AG04449 (cell line): ENCODE data around the gene ECE2.
A peak's percentile ranks its signal among the peaks of the same experiment; 100 is the strongest.

Experiments
- CTCF ChIA-PET: fragments of 350-600 bp; formaldehyde crosslinking; extraction: SDS; loops from one replicate; lab custom pipeline; 2021; ENCODE audit warnings: antibody characterized with exemption; lab: Yijun Ruan, JAX
- POLR2A ChIA-PET: fragments of 400-600, 350-600 bp; formaldehyde crosslinking; extraction: SDS; loops from one replicate; lab custom pipeline; 2020; ENCODE audit warnings: antibody characterized with exemption, inconsistent platforms; lab: Yijun Ruan, JAX
- DNase-seq: peaks from one replicate; pipeline ENCODE4 v3.0.0-alpha.2; 2010; ENCODE audit warnings: low read depth, low spot score
- H3K4me3 ChIP-seq: 2 replicates; pipeline ENCODE4 v1.5.1; 2011; ENCODE audit warnings: low read depth, mild to moderate bottlenecking, control low read depth, low read length
- TF ChIP-seq, protein P1 (sequence below): IDR thresholded peaks from one replicate; pipeline ENCODE4 v1.5.1; 2011; ENCODE audit warnings: mild to moderate bottlenecking, moderate library complexity, low read length, control low read depth, inconsistent platforms; ENCODE audit not compliant: insufficient read depth; ENCODE audit errors: missing control alignments

The ECE2 gene

DNA sequence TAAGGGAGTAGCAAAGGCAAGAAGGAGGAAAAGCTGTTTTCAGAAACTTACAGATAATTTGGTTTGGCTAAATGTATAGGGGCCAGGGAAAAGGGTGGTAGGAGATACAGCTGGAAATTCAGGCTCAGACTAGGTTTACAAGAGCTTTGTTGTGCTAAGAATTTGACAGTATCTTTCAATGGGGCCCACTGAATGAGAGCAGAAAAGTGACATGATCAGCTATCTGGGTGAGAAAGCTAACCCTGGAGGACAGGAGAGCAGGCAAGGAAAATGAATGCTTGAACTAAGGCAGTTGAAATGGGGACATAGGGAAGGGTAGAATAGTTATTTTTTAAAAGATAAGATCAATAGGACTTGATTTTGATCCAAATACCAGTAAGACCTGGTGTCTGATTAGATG, 35.8 kb downstream of the ECE2 start:
- TF ChIP-seq, protein P1, sequence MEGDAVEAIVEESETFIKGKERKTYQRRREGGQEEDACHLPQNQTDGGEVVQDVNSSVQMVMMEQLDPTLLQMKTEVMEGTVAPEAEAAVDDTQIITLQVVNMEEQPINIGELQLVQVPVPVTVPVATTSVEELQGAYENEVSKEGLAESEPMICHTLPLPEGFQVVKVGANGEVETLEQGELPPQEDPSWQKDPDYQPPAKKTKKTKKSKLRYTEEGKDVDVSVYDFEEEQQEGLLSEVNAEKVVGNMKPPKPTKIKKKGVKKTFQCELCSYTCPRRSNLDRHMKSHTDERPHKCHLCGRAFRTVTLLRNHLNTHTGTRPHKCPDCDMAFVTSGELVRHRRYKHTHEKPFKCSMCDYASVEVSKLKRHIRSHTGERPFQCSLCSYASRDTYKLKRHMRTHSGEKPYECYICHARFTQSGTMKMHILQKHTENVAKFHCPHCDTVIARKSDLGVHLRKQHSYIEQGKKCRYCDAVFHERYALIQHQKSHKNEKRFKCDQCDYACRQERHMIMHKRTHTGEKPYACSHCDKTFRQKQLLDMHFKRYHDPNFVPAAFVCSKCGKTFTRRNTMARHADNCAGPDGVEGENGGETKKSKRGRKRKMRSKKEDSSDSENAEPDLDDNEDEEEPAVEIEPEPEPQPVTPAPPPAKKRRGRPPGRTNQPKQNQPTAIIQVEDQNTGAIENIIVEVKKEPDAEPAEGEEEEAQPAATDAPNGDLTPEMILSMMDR = no peak
- DNase-seq = no peak
- POLR2A ChIA-PET = interaction anchor here (1.2 to 1.5 kb wide), 2 partner anchors 9 to 12 kb away, joined by 4 read pairs; no protein-coding TSS in a partner anchor
- no peak overlapping the region for H3K4me3 ChIP-seq
- CTCF ChIA-PET = interaction anchor here (1.2 to 1.3 kb wide), 3 partner anchors 9 to 233 kb away, joined by 3 to 5 read pairs (median 5); no protein-coding TSS in a partner anchor

DNA sequence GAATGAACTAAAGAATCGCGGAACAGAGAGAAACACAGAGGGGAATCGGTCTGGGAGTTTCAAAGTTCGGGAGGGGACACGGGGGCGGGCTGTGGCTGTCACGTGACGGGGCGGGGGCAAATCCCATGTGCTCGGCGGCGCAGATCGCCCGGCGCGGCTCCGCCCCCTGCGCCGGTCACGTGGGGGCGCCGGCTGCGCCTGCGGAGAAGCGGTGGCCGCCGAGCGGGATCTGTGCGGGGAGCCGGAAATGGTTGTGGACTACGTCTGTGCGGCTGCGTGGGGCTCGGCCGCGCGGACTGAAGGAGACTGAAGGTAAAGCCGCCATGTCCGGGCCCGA, 38.5 kb downstream of the ECE2 start, which contains the start of gene EIF4G1:
Gene EIF4G1, plus strand, starts transcription at position 244 of the 337 bp plus-strand sequence. CDS start 1,191 bp downstream, outside the sequence.
- ChIA-PET POLR2A (interaction anchor here (0.7 kb wide), 1 partner anchor 18 kb away, joined by 4 read pairs; no protein-coding TSS in a partner anchor), CTCF (no interaction called here)
- TF ChIP-seq, protein P1 = no peak
- no peak for DNase-seq
- H3K4me3 ChIP-seq = peak within 1 kb of the TSS; percentile 90

DNA sequence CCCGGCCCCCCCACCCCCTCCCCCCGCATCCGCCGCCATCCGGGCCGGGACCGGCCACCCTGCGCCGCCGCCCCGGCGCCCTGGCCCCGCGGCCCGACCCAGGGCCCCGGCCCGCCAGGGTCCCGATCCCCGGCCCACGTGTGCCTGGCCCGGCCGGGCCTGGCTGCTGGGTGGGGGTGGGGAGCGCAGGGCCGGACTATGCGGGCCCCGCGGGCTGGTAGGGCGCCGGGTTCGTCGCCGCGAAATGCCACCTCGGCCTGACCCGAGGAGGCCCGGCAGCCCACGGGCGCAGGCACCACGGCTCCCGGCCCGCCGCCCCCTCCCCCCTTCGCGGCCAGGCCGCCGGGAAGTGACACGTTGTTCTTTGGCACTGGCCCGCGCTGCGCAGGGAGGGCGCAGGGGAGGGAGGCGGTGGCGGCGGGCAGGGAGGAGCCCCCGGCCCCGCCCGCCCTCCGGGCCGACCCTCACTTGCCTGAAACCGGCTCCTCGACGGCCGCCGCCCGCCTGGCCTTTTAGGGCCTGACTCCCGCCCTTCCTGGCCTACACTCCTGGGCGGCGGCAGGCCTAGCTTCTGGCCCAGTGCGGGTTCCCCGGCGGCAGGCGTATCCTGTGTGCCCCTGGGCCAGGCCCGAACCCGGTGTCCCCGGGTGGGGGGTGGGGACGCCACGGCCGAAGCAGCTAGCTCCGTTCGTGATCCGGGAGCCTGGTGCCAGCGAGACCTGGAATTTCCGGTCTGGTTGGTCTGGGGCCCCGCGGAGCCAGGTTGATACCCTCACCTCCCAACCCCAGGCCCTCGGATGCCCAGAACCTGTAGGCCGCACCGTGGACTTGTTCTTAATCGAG, 39.1 kb downstream of the ECE2 start:
- ChIA-PET POLR2A (interaction anchor here (0.6 to 1.3 kb wide), 3 partner anchors 14 to 22 kb away, joined by 3 read pairs; no protein-coding TSS in a partner anchor), CTCF (interaction anchor here (1.0 kb wide), 1 partner anchor 228 kb away, joined by 3 read pairs; no protein-coding TSS in a partner anchor)
- TF ChIP-seq, protein P1 = no peak
- DNase-seq = no peak
- peak overlapping the region; percentile 90 for H3K4me3 ChIP-seq

DNA sequence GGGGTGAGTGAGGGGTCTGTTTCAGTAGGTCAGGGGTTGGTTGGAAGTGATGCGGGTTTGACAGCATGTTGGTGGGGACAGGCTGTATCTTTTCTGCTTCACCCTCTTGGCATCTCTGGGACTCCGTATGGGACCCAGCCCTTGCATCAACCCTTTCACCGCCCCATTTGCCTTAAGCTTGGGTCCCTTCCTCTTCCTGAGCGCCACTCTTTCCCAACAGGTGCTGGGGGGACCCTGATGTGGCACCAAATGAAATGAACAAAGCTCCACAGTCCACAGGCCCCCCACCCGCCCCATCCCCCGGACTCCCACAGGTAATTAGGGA, 39.7 kb downstream of the ECE2 start:
- H3K4me3 ChIP-seq = peak overlapping the region; percentile 90
- TF ChIP-seq, protein P1 = no peak
- ChIA-PET CTCF (interaction anchor here (0.8 to 1.9 kb wide), 5 partner anchors 9 to 228 kb away, joined by 3 to 6 read pairs (median 4); partner anchors contain the start of gene EEF1AKMT4), POLR2A (interaction anchor here (1.3 kb wide), 1 partner anchor 22 kb away, joined by 3 read pairs; no protein-coding TSS in a partner anchor)
- no peak for DNase-seq

DNA sequence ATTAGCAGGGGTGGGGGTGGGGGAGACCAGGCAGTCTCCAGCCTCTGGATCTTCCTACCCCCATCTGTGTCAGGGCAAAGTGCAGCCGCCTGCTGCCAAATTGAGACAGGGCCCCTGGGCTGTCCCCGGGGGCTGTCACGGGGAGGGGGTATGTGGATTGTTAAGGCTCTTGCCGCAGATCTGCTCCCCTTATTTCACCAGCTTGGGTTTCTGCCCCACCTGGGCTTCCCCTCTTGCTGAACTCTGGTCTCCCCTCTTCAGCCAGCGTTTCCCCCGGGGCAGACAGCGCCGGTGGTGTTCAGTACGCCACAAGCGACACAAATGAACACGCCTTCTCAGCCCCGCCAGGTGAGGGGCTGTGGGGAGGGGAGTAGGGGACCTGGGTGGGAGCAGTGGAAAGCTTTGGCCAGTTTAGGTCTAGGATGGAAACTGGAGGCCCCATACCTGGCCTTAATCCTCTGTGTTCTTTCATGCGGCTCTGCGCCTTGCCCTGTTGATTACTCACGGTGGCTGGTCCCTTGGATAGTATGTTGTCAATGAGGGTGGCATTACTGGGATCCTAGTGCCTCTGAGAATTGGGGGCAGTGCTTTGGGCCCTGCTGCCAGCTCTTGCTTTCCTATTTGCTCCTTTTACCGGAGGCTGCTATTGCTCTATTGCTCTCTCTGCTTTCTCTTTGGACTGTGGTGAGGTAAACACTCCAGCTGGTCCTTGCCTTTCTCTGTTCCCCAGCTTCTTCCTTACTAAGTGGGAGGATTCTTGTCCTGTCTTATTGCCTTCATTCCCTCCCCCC, 40.2 kb downstream of the ECE2 start:
- no peak for DNase-seq
- TF ChIP-seq, protein P1 = no peak
- peak overlapping the region; percentile 90 for H3K4me3 ChIP-seq
- CTCF ChIA-PET = interaction anchor here (0.8 to 1.9 kb wide), 6 partner anchors 9 to 227 kb away, joined by 3 to 6 read pairs (median 4); partner anchors contain the start of gene EEF1AKMT4
- POLR2A ChIA-PET = interaction anchor here (1.3 kb wide), 1 partner anchor 21 kb away, joined by 3 read pairs; no protein-coding TSS in a partner anchor
